ENCODE data around the gene HS3ST4. TPM values are rescaled to one million over a fixed set of nuclear protein-coding genes. Genes with fewer than 3 reads are reported as not detected.

The HS3ST4 gene
- total RNA-seq, 1 donor from 2014 or later: 12.6 TPM

DNA sequence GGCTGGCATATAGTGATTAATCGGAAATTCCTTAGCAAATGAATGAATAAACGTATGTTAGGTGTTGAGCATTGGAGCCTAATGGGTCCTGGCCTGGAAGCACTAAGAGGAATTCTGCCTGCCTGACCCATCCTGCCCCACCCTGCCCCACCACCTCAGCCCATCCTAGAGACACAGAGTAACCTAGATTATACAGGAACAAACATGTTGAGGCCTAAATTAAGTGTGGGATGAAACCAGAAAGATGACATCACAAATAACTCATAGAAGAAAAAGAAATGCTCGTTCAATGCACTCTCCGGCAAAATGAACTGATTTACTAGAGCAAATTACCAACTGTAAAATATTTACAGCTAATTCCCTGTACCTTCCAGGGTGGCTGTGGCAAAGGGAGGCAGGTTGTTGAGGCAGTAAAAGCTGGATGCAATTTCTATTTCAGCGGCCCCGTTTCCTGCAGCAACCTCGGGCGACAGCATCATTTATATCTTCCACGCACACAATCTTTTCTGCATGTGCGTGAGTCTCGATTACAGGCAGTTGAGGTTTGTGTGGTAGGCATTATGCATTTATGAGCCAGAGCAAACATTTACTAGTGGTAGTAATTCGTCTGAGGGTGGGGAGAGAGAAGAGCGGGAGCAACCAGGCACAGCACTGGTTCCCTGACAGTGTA lies 417.2 kb downstream of the HS3ST4 start:
- DNase-seq (ENCODE audit: low spot score in 2 of 2, unreplicated experiment in 2 of 2): no peak
- Mint-ChIP-seq H3K9me3 (peaks cover 16% of the 10 kb centered on the region), H3K4me3 (no peak overlapping the region), H3K36me3 (peaks cover 8% of the 10 kb centered on the region), H3K27me3 (ENCODE audit: low read depth) (no peaks in the 10 kb centered on the region), H3K27ac (no peak overlapping the region), H3K4me1 (peaks cover 12% of the 10 kb centered on the region)
- TF ChIP-seq, protein P1, sequence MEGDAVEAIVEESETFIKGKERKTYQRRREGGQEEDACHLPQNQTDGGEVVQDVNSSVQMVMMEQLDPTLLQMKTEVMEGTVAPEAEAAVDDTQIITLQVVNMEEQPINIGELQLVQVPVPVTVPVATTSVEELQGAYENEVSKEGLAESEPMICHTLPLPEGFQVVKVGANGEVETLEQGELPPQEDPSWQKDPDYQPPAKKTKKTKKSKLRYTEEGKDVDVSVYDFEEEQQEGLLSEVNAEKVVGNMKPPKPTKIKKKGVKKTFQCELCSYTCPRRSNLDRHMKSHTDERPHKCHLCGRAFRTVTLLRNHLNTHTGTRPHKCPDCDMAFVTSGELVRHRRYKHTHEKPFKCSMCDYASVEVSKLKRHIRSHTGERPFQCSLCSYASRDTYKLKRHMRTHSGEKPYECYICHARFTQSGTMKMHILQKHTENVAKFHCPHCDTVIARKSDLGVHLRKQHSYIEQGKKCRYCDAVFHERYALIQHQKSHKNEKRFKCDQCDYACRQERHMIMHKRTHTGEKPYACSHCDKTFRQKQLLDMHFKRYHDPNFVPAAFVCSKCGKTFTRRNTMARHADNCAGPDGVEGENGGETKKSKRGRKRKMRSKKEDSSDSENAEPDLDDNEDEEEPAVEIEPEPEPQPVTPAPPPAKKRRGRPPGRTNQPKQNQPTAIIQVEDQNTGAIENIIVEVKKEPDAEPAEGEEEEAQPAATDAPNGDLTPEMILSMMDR (IDR thresholded peaks at IDR 0.05; ENCODE audit: unreplicated experiment): no peak

DNA sequence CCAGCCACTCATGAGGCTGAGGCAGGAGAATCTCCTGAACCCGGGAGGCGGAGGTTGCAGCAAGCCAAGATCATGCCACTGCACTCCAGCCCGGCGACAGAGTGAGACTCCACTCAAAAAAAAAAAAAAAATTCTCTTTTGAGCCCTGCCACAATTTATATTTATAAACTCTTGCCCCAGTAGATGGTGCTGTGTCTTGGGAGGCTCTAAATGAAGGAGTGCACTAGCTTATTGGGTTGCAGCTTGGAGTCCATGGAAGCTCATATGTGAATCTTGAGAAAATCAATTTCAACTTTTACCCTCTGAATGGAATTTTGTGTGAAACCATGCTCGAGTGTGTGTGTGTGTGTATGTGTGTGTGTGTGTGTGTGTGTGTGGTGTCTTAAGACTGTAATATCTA lies 420.1 kb downstream of the HS3ST4 start:
- H3K4me3 Mint-ChIP-seq: no peak overlapping the region
- peaks cover 18% of the 10 kb centered on the region for H3K9me3 Mint-ChIP-seq
- no peak overlapping the region for H3K27ac Mint-ChIP-seq
- DNase-seq (ENCODE audit: low spot score in 2 of 2, unreplicated experiment in 2 of 2): no peak
- no peaks in the 10 kb centered on the region for H3K27me3 Mint-ChIP-seq (ENCODE audit: low read depth)
- peaks cover 6% of the 10 kb centered on the region for H3K36me3 Mint-ChIP-seq
- TF ChIP-seq, protein P1 (IDR thresholded peaks at IDR 0.05; ENCODE audit: unreplicated experiment): no peak
- H3K4me1 Mint-ChIP-seq: peaks cover 12% of the 10 kb centered on the region

DNA sequence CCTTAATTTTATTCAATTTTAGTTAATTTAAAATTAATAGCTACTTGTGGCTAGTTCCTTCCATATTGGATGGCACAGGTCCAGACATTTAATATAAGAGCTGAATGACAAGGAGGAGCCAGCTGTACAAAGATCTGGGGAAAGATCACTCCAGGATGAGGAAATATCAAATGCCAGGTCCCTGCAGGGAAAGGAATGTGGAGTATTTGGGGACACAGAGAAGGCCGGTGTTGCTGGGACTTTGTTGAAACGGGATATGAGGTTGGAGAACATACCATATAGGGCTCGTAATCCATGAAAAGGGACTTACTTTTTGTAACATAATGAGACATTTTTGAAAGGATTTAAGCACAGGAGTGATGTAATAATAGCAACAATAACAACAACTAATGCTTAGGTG lies 426.8 kb downstream of the HS3ST4 start:
- Mint-ChIP-seq H3K27me3 (ENCODE audit: low read depth) (peaks cover 6% of the 10 kb centered on the region), H3K4me1 (peaks cover 19% of the 10 kb centered on the region), H3K9me3 (peaks cover 12% of the 10 kb centered on the region), H3K4me3 (no peak overlapping the region), H3K36me3 (peaks cover 3% of the 10 kb centered on the region), H3K27ac (no peak overlapping the region)
- DNase-seq (ENCODE audit: low spot score in 2 of 2, unreplicated experiment in 2 of 2): no peak
- TF ChIP-seq, protein P1 (IDR thresholded peaks at IDR 0.05; ENCODE audit: unreplicated experiment): no peak

DNA sequence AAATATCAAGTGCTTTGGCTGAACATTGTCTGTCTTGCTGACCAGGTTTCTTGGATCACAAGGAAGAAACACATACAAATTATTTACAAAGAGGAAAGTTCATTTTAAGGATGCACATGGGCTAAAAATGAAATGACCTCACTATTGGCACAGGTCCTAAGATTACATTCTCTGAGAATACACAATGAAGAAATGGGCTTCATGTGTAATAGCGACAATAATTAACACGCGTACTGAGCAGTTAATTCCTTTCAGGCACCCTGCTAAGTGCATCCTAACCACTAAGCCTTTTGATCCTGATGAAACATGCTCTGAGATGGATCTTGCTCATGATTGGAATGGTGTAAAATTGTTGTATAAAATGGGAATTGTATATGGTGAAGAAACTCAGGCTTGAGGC lies 429.0 kb downstream of the HS3ST4 start:
- TF ChIP-seq, protein P1 (IDR thresholded peaks at IDR 0.05; ENCODE audit: unreplicated experiment): no peak
- H3K36me3 Mint-ChIP-seq: no peaks in the 10 kb centered on the region
- peaks cover 7% of the 10 kb centered on the region for H3K27me3 Mint-ChIP-seq (ENCODE audit: low read depth)
- no peaks in the 10 kb centered on the region for H3K9me3 Mint-ChIP-seq
- H3K4me3 Mint-ChIP-seq: no peak overlapping the region
- no peak for DNase-seq (ENCODE audit: low spot score in 2 of 2, unreplicated experiment in 2 of 2)
- peaks cover 19% of the 10 kb centered on the region for H3K4me1 Mint-ChIP-seq
- H3K27ac Mint-ChIP-seq: no peak overlapping the region

DNA sequence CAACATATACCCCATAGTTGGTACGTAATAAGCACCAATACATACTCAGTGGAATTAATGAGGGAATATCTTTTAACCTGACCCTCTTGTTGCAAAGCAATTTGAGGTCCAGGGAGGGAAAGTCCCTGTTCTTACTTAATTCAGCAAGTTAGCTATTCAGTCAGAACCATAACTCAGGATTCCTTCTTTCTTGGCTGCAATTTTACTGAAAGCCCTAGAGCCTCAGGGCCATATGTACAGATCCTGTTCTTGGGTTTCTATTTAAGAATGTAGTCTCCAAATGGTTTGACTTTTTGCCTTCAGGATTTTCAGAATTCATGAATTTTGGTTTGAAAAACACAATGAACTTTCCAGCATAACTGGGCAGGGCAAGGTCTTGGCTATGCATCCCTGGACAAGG lies 436.5 kb downstream of the HS3ST4 start:
- TF ChIP-seq, protein P1 (IDR thresholded peaks at IDR 0.05; ENCODE audit: unreplicated experiment): no peak
- no peaks in the 10 kb centered on the region for H3K9me3 Mint-ChIP-seq
- no peak overlapping the region for H3K4me3 Mint-ChIP-seq
- peaks cover 32% of the 10 kb centered on the region for H3K4me1 Mint-ChIP-seq
- no peak overlapping the region for H3K27ac Mint-ChIP-seq
- no peaks in the 10 kb centered on the region for H3K36me3 Mint-ChIP-seq
- peaks cover 2% of the 10 kb centered on the region for H3K27me3 Mint-ChIP-seq (ENCODE audit: low read depth)
- no peak for DNase-seq (ENCODE audit: low spot score in 2 of 2, unreplicated experiment in 2 of 2)

Data from mesothelial cell of epicardium (in vitro differentiated cells).